B cell (primary cell): Measurements from ENCODE around the gene ZCCHC4. TPM values are rescaled to one million over a fixed set of nuclear protein-coding genes. Genes with fewer than 3 reads are reported as not detected.

Experiments
- ATAC-seq: fragments of 200-7000 bp; cut with Tn5 transposase; one replicate; pipeline ENCODE4 v1.10.0; 2021; ENCODE audit warnings: low read depth, mild to moderate bottlenecking, moderate number of reproducible peaks, moderate library complexity
- CTCF ChIA-PET: fragments of 350-600 bp; sonication (Branson Sonifier 250); formaldehyde crosslinking; loops from one replicate; lab custom pipeline; 2021; ENCODE audit warnings: antibody characterized with exemption, inconsistent platforms; lab: Charles Lee
- POLR2A ChIA-PET: fragments of 350-600 bp; sonication (Branson Sonifier 250); formaldehyde crosslinking; loops from one replicate; lab custom pipeline; 2021; ENCODE audit warnings: antibody characterized with exemption; lab: Charles Lee
- DNase-seq: peaks from one replicate; pipeline ENCODE4 v3.0.0; 2013
- H2AFZ ChIP-seq: 2 replicates; pipeline ENCODE4 v1.6.1; 2012; ENCODE audit warnings: mild to moderate bottlenecking, low read depth, low read length; ENCODE audit not compliant: insufficient read depth, poor library complexity, severe bottlenecking
- H3K27ac ChIP-seq, 2 donors: 1 replicate in 1 of 2; 2 replicates in 1 of 2; pipeline ENCODE4 v1.5.1; 2012 to 2013; ENCODE audit warnings: low read length in 2 of 2, mild to moderate bottlenecking in 2 of 2, moderate library complexity in 1 of 2
- H3K27me3 ChIP-seq, 4 experiments: fragments of 200-600 bp in 1 of 4; sonication (generic) in 1 of 4; replicated peaks in 1 of 4; 1 replicate in 2 of 4; 2 replicates in 2 of 4; pipeline versions ENCODE4 v1.6.1 to v1.7.0; 2013 to 2016; ENCODE audit warnings: low read length in 3 of 4, mild to moderate bottlenecking in 2 of 4, mixed read lengths in 1 of 4, moderate library complexity in 1 of 4; ENCODE audit not compliant: insufficient read depth in 4 of 4, control insufficient read depth in 3 of 4; ENCODE audit errors: control extremely low read depth in 1 of 4
- H3K36me3 ChIP-seq, 2 experiments: replicated peaks in 1 of 2; 1 replicate in 1 of 2; 2 replicates in 1 of 2; pipeline versions ENCODE4 v1.6.1 to v1.7.1; 2013; ENCODE audit warnings: low read length in 1 of 2; ENCODE audit not compliant: insufficient read depth in 2 of 2, control insufficient read depth in 1 of 2; ENCODE audit errors: control extremely low read depth in 1 of 2, extremely low read depth in 1 of 2
- H3K4me1 ChIP-seq, 2 donors: fragments of 200-600 bp in 1 of 2; sonication (generic) in 1 of 2; 1 replicate in 1 of 2; 2 replicates in 1 of 2; pipeline versions ENCODE4 v1.5.1 to v1.6.1; 2013 to 2017; ENCODE audit warnings: low read length in 2 of 2; ENCODE audit not compliant: control insufficient read depth in 2 of 2, insufficient read depth in 2 of 2
- H3K4me2 ChIP-seq: replicated peaks from 2 replicates; pipeline ENCODE3; 2012; ENCODE audit warnings: mild to moderate bottlenecking, low read depth, low read length; ENCODE audit not compliant: poor library complexity, severe bottlenecking
- H3K4me3 ChIP-seq, 5 experiments: fragments of 200-600 bp in 1 of 5; sonication (generic) in 1 of 5; 1 replicate in 3 of 5; 2 replicates in 2 of 5; pipeline versions ENCODE4 v1.5.1 to v1.7.0; 2011 to 2016; ENCODE audit warnings: low read length in 4 of 5, mild to moderate bottlenecking in 4 of 5, low read depth in 2 of 5, control low read depth in 1 of 5, moderate library complexity in 1 of 5; ENCODE audit not compliant: insufficient read depth in 1 of 5; ENCODE audit errors: control extremely low read depth in 1 of 5, extremely low read depth in 1 of 5
- H3K79me2 ChIP-seq: fragments of 200-600 bp; sonication (generic); one replicate; pipeline ENCODE4 v1.6.0; 2016; ENCODE audit warnings: low read length; ENCODE audit not compliant: control insufficient read depth, insufficient read depth
- H3K9ac ChIP-seq: fragments of 200-600 bp; sonication (generic); 2 replicates; pipeline ENCODE4 v1.6.1; 2017; ENCODE audit warnings: mild to moderate bottlenecking, low read length, moderate library complexity
- H3K9me3 ChIP-seq, 3 donors: one replicate each; pipeline versions ENCODE4 v1.6.1 to v1.7.1; 2013; ENCODE audit warnings: low read length in 2 of 3; ENCODE audit not compliant: control insufficient read depth in 2 of 3, insufficient read depth in 1 of 3; ENCODE audit errors: control extremely low read depth in 1 of 3
- H4K20me1 ChIP-seq: 2 replicates; pipeline ENCODE4 v1.6.0; 2012; ENCODE audit warnings: mild to moderate bottlenecking, low read length; ENCODE audit not compliant: insufficient read depth, control insufficient read depth, poor library complexity, severe bottlenecking
- H3K27ac Mint-ChIP-seq: one replicate; pipeline ENCODE4 v1.8.0; 2021; ENCODE audit warnings: mixed read lengths
- H3K27me3 Mint-ChIP-seq: one replicate; pipeline ENCODE4 v1.8.0; 2021; ENCODE audit warnings: mixed read lengths
- H3K4me1 Mint-ChIP-seq: one replicate; pipeline ENCODE4 v1.8.0; 2021; ENCODE audit warnings: mixed read lengths
- H3K4me3 Mint-ChIP-seq: one replicate; pipeline ENCODE4 v1.8.0; 2021; ENCODE audit warnings: mixed read lengths
- H3K9me3 Mint-ChIP-seq: one replicate; pipeline ENCODE4 v1.8.0; 2022; ENCODE audit warnings: mixed read lengths; ENCODE audit not compliant: insufficient read depth
- EZH2 ChIP-seq: IDR thresholded peaks from 2 replicates; pipeline ENCODE4 v1.6.1; 2012; ENCODE audit warnings: borderline replicate concordance, low read depth, mild to moderate bottlenecking, moderate library complexity, low read length; ENCODE audit not compliant: insufficient read depth, poor library complexity, severe bottlenecking
- WGBS: methylation state at CpG from one replicate; pipeline ENCODE4 v1.1.5; 2013; ENCODE audit warnings: missing lambda C conversion rate; ENCODE audit not compliant: insufficient coverage; 5-methylcytosine and 5-hydroxymethylcytosine counted together
- intact Hi-C: fragments of 100-400 bp; cut with micrococcal nuclease; formaldehyde crosslinking; loops from one replicate; pipeline ENCODE4 v1.10.0; 2022
- polyA plus RNA-seq: library from polyadenylated mRNA; depleted of rRNA; stranded (reverse); fragments of >200 nt; gene quantifications from 2 replicates; pipeline ENCODE4 v1.2.3, GENCODE V29; 2012
- total RNA-seq, 2 donors: library from RNA; stranded (reverse); fragments of 120-200 nt in 1 of 2; gene quantifications; 1 replicate in 1 of 2; 2 replicates in 1 of 2; pipeline versions ENCODE4 v1.2.3 to v1.2.4, GENCODE V29; 2013 to 2022
- TF ChIP-seq, protein P1 (sequence below): fragments of 200-600 bp; IDR thresholded peaks from one replicate; pipeline ENCODE4 v1.8.0; 2022; ENCODE audit warnings: antibody characterized with exemption, mild to moderate bottlenecking

ZCCHC4 gene
- total and polyA plus RNA-seq, 2 donors (not counting 1 experiment from before 2014, with no cell fraction given): 6.5 to 22.4 TPM

DNA sequence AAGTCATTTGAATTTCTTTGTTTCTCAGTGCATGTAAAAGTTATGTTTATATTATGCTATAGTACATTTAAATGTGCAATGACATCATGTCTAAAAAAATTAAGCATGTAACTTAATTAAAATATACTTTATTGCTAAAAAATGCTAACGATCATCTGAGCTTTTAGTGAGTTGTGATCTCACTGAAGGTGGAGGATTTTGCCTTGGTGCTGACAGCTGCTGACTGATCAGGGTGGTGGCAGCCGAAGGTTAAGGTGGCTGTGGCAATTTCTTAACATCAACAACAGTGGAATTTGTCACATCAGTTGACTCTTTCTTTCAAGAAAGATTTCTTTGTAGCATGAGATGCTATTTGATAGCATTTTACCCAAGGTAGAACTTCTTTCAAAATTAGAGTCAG is 71.1 kb downstream of the ZCCHC4 start:
- H3K27ac Mint-ChIP-seq: no peak overlapping the region
- ATAC-seq (no peak), DNase-seq (no peak)
- Histone ChIP-seq H3K36me3 (peaks cover 9 to 33% of the 10 kb centered on the region in 2 experiments), H3K4me1 (peaks cover 5% of the 10 kb centered on the region in 2 donors), H3K9me3 (no peaks in the 10 kb centered on the region), H3K27me3 (no peaks in the 10 kb centered on the region), H3K4me3 (no peak overlapping the region), H3K9ac (no peak overlapping the region), H4K20me1 (no peaks in the 10 kb centered on the region), H3K79me2 (peaks cover 5% of the 10 kb centered on the region), H3K27ac (no peak overlapping the region), H3K4me2 (no peak overlapping the region), H2AFZ (no peak overlapping the region)
- ChIA-PET CTCF (no interaction called here), POLR2A (no interaction called here)
- intact Hi-C loops: no loop called here
- no CpG with 5 or more reads among the region's 2 CpGs for WGBS
- no peak for TF ChIP-seq EZH2
- TF ChIP-seq, protein P1, sequence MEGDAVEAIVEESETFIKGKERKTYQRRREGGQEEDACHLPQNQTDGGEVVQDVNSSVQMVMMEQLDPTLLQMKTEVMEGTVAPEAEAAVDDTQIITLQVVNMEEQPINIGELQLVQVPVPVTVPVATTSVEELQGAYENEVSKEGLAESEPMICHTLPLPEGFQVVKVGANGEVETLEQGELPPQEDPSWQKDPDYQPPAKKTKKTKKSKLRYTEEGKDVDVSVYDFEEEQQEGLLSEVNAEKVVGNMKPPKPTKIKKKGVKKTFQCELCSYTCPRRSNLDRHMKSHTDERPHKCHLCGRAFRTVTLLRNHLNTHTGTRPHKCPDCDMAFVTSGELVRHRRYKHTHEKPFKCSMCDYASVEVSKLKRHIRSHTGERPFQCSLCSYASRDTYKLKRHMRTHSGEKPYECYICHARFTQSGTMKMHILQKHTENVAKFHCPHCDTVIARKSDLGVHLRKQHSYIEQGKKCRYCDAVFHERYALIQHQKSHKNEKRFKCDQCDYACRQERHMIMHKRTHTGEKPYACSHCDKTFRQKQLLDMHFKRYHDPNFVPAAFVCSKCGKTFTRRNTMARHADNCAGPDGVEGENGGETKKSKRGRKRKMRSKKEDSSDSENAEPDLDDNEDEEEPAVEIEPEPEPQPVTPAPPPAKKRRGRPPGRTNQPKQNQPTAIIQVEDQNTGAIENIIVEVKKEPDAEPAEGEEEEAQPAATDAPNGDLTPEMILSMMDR: no peak
- H3K4me1 Mint-ChIP-seq: no peaks in the 10 kb centered on the region
- H3K9me3 Mint-ChIP-seq: no peaks in the 10 kb centered on the region
- no peaks in the 10 kb centered on the region for H3K27me3 Mint-ChIP-seq
- no peak overlapping the region for H3K4me3 Mint-ChIP-seq

DNA sequence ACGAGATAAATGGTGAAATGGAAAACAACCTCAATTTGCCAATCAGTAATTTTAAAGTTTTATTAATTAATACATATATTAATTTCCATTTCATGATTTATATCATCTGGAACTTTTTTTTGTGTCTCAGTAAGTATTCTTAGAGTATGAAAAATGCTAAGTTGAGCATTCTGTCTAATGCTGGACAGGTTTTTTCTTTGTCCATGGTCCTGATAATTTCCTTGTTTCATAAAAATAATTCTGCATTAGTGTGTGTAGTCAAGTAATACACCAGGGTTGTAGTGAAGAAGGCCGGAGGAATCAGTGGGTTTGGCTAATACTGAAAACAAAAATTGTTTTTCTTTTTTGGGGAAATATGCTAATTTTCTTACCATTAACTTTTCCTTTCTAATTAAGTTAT is 74.4 kb downstream of the ZCCHC4 start:
- Histone ChIP-seq H3K9ac (no peak overlapping the region), H3K9me3 (no peaks in the 10 kb centered on the region), H3K36me3 (peaks cover 16 to 52% of the 10 kb centered on the region in 2 experiments), H2AFZ (no peak overlapping the region), H3K79me2 (no peaks in the 10 kb centered on the region), H3K27ac (no peak overlapping the region), H3K4me1 (no peaks in the 10 kb centered on the region), H4K20me1 (no peaks in the 10 kb centered on the region), H3K27me3 (no peaks in the 10 kb centered on the region), H3K4me2 (no peak overlapping the region), H3K4me3 (no peak overlapping the region)
- no CpG with 5 or more reads among the region's 2 CpGs for WGBS
- H3K27ac Mint-ChIP-seq: no peak overlapping the region
- ChIA-PET POLR2A (no interaction called here), CTCF (interaction anchor here (1.3 kb wide), 1 partner anchor 21 kb away, joined by 3 read pairs; no protein-coding TSS in a partner anchor)
- H3K27me3 Mint-ChIP-seq: no peaks in the 10 kb centered on the region
- H3K9me3 Mint-ChIP-seq: no peaks in the 10 kb centered on the region
- ATAC-seq: no peak
- TF ChIP-seq EZH2: no peak
- TF ChIP-seq, protein P1: no peak
- no peak for DNase-seq
- intact Hi-C loops: no loop called here
- H3K4me1 Mint-ChIP-seq: no peaks in the 10 kb centered on the region
- H3K4me3 Mint-ChIP-seq: no peak overlapping the region
